NT2/D1 (cell line): ENCODE measurements around the gene ANKRD9.

Source experiments
- SUZ12 ChIP-seq: IDR thresholded peaks from 2 replicates; pipeline ENCODE4 v1.6.1; 2011; ENCODE audit not compliant: insufficient read length, insufficient read depth; ENCODE audit errors: extremely low read depth
- YY1 ChIP-seq: IDR thresholded peaks from 2 replicates; pipeline ENCODE4 v1.6.1; 2011; ENCODE audit not compliant: insufficient read length, insufficient read depth
- ZNF274 ChIP-seq: IDR thresholded peaks from 2 replicates; pipeline ENCODE4 v1.6.1; 2011; ENCODE audit warnings: mild to moderate bottlenecking, low read depth, low read length

DNA sequence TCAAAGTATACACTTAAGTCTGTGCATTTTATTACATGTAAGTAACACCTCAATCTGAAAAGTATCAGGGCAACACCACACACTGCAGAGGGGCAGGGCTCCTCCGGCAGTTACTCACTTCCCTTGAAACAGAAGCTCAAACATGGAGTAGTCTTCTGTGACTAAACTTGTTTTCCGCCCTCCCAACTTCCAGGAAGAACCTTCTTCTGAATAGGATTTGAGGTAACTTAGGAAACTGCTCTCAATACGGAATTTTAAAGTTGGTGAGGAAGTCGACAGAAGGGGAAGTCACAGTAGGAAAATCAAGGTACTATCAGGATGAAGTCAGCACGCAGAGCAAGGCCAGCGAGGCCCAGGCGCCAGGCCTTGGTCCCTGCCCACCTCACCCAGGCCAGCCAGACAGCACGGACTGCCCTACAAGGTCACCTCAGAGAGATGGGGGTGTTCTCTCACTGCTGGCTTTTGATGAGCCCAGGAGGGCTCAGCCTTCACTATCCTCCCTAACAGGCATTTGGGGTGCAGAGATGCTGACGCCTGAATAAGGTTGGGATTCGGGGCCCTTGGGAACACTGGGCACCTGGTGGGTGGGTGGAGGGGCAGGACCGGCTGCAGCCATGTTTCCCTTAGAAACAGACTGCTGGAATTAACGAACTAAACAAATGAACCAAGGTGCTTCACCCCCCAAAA is 5.8 kb downstream of the ANKRD9 start:
- TF ChIP-seq YY1 (no peak), SUZ12 (no peak), ZNF274 (no peak)
